IMR-90 (cell line): ENCODE results near the gene FGF7. TPM values are rescaled to one million over a fixed set of nuclear protein-coding genes. Genes with fewer than 3 reads are reported as not detected.

ENCODE experiments used
- ATAC-seq: fragments of 200-7000 bp; cut with Tn5 transposase; 2 replicates; pipeline ENCODE4 v1.9.1; 2020; ENCODE audit warnings: low read depth, mild to moderate bottlenecking, moderate library complexity
- BruUV-seq: library from RNA; stranded (reverse); fragments of 400-500 nt; replicated peaks from 2 replicates; lab custom pipeline; 2021; lab: Mats Ljungman, UMichigan
- CTCF ChIA-PET: fragments of 300-600 bp; formaldehyde crosslinking; extraction: SDS; loops from one replicate; lab custom pipeline; 2021; ENCODE audit warnings: antibody characterized with exemption; lab: Yijun Ruan, JAX
- POLR2A ChIA-PET: fragments of 300-600 bp; sonication (Branson Sonifier 250); formaldehyde crosslinking; loops from one replicate; lab custom pipeline; 2022; ENCODE audit warnings: antibody characterized with exemption; ENCODE audit not compliant: unreplicated experiment; lab: Charles Lee
- DNase-seq: peaks from one replicate; pipeline ENCODE4 v3.0.0; 2013
- H2AFZ ChIP-seq: replicated peaks from 2 replicates; pipeline ENCODE3; 2013; ENCODE audit warnings: low read length, mild to moderate bottlenecking; ENCODE audit not compliant: poor library complexity
- H2AK5ac ChIP-seq: 2 replicates; pipeline ENCODE4 v1.6.1; 2013; ENCODE audit warnings: low read depth, low read length, inconsistent platforms
- H2AK9ac ChIP-seq: replicated peaks from 2 replicates; pipeline ENCODE3; 2013; ENCODE audit warnings: mild to moderate bottlenecking, low read depth, low read length, moderate library complexity; ENCODE audit not compliant: poor library complexity
- H2BK120ac ChIP-seq: 2 replicates; pipeline ENCODE4 v1.6.1; 2013; ENCODE audit warnings: low read depth, low read length, inconsistent platforms
- H2BK15ac ChIP-seq: 3 replicates; pipeline ENCODE4 v1.6.1; 2013; ENCODE audit warnings: low read depth, low read length, inconsistent platforms
- H2BK20ac ChIP-seq: 2 replicates; pipeline ENCODE4 v1.6.1; 2013; ENCODE audit warnings: low read depth, mild to moderate bottlenecking, inconsistent platforms, low read length, moderate library complexity
- H2BK5ac ChIP-seq: 2 replicates; pipeline ENCODE4 v1.6.1; 2013; ENCODE audit warnings: mild to moderate bottlenecking, low read depth, low read length, inconsistent platforms; ENCODE audit not compliant: poor library complexity, severe bottlenecking
- H3K14ac ChIP-seq: replicated peaks from 2 replicates; pipeline ENCODE4 v1.6.1; 2013; ENCODE audit warnings: low read depth, low read length, inconsistent platforms
- H3K18ac ChIP-seq: 2 replicates; pipeline ENCODE4 v1.6.1; 2013; ENCODE audit warnings: low read depth, low read length, control low read depth
- H3K23ac ChIP-seq: 2 replicates; pipeline ENCODE4 v1.6.1; 2013; ENCODE audit warnings: low read depth, low read length, inconsistent platforms
- H3K27ac ChIP-seq: 2 replicates; pipeline ENCODE4 v1.5.1; 2013; ENCODE audit warnings: mild to moderate bottlenecking, control low read depth, low read length; ENCODE audit not compliant: insufficient read depth
- H3K27me3 ChIP-seq: 2 replicates; pipeline ENCODE4 v1.6.1; 2013; ENCODE audit warnings: low read length; ENCODE audit not compliant: control insufficient read depth, insufficient read depth
- H3K36me3 ChIP-seq: 2 replicates; pipeline ENCODE4 v1.6.1; 2013; ENCODE audit warnings: low read length, mixed read lengths; ENCODE audit not compliant: control insufficient read depth, insufficient read depth
- H3K4ac ChIP-seq: 2 replicates; pipeline ENCODE4 v1.6.1; 2013; ENCODE audit warnings: low read depth, low read length, inconsistent platforms
- H3K4me1 ChIP-seq: 2 replicates; pipeline ENCODE4 v1.6.1; 2013; ENCODE audit warnings: low read length, mixed read lengths; ENCODE audit not compliant: control insufficient read depth, insufficient read depth
- H3K4me2 ChIP-seq: 2 replicates; pipeline ENCODE4 v1.6.1; 2013; ENCODE audit warnings: low read depth, mild to moderate bottlenecking, control low read depth, low read length, moderate library complexity
- H3K4me3 ChIP-seq: 2 replicates; pipeline ENCODE4 v1.5.1; 2013; ENCODE audit warnings: low read depth, mild to moderate bottlenecking, control low read depth, low read length, moderate library complexity; ENCODE audit not compliant: insufficient read depth
- H3K56ac ChIP-seq: 2 replicates; pipeline ENCODE4 v1.6.1; 2013; ENCODE audit warnings: low read length, inconsistent platforms; ENCODE audit not compliant: insufficient read depth; ENCODE audit errors: extremely low read depth
- H3K79me1 ChIP-seq, 2 experiments: 2 replicates each; pipeline ENCODE4 v1.6.1; 2013; ENCODE audit warnings: low read length in 2 of 2, inconsistent platforms in 1 of 2, low read depth in 1 of 2
- H3K9ac ChIP-seq: 2 replicates; pipeline ENCODE4 v1.6.1; 2013; ENCODE audit warnings: low read depth, low read length, control low read depth
- H3K9me1 ChIP-seq: 2 replicates; pipeline ENCODE4 v1.6.1; 2013; ENCODE audit warnings: low read length, inconsistent platforms; ENCODE audit not compliant: insufficient read depth
- H3K9me3 ChIP-seq: 2 replicates; pipeline ENCODE4 v1.6.1; 2013; ENCODE audit warnings: low read length; ENCODE audit not compliant: control insufficient read depth, insufficient read depth
- H4K20me1 ChIP-seq: 2 replicates; pipeline ENCODE4 v1.6.1; 2013; ENCODE audit warnings: low read length, inconsistent platforms; ENCODE audit not compliant: insufficient read depth
- H4K5ac ChIP-seq: 2 replicates; pipeline ENCODE4 v1.6.1; 2013; ENCODE audit warnings: mild to moderate bottlenecking, low read depth, low read length, control low read depth
- H4K8ac ChIP-seq, 2 experiments: 2 replicates each; pipeline ENCODE4 v1.6.1; 2013; ENCODE audit warnings: low read depth in 2 of 2, low read length in 2 of 2, control low read depth in 1 of 2, inconsistent platforms in 1 of 2
- H4K91ac ChIP-seq: 2 replicates; pipeline ENCODE4 v1.6.1; 2013; ENCODE audit warnings: low read depth, low read length, inconsistent platforms; ENCODE audit not compliant: insufficient read depth
- BHLHE40 ChIP-seq: fragments of 150-350 bp; IDR thresholded peaks from 2 replicates; pipeline ENCODE4 v1.6.1; 2016; ENCODE audit warnings: mild to moderate bottlenecking, low read depth, low read length
- CEBPB ChIP-seq: IDR thresholded peaks from 2 replicates; pipeline ENCODE4 v1.6.1; 2012; ENCODE audit warnings: low read depth, low read length, improper control_type of control experiment
- CHD1 ChIP-seq: IDR thresholded peaks from 2 replicates; pipeline ENCODE4 v1.6.1; 2012; ENCODE audit warnings: low read depth, low read length, improper control_type of control experiment
- MXI1 ChIP-seq: IDR thresholded peaks from 2 replicates; pipeline ENCODE4 v1.6.1; 2012; ENCODE audit warnings: low read depth, mild to moderate bottlenecking, low read length, moderate library complexity, borderline replicate concordance
- POLR2A ChIP-seq: IDR thresholded peaks from 2 replicates; pipeline ENCODE4 v1.6.1; 2012; ENCODE audit warnings: mild to moderate bottlenecking, low read depth, low read length
- RAD21 ChIP-seq: IDR thresholded peaks from 2 replicates; pipeline ENCODE4 v1.6.1; 2012; ENCODE audit warnings: low read length, improper control_type of control experiment
- RCOR1 ChIP-seq: IDR thresholded peaks from 2 replicates; pipeline ENCODE4 v1.6.1; 2012; ENCODE audit warnings: mild to moderate bottlenecking, low read length, improper control_type of control experiment; ENCODE audit not compliant: insufficient replicate concordance
- RFX5 ChIP-seq: IDR thresholded peaks from 2 replicates; pipeline ENCODE4 v1.8.0; 2012; ENCODE audit warnings: low read depth, mild to moderate bottlenecking, low read length, moderate library complexity
- SMC3 ChIP-seq: fragments of 150-350 bp; IDR thresholded peaks from 2 replicates; pipeline ENCODE4 v1.6.1; 2016; ENCODE audit warnings: low read depth, mild to moderate bottlenecking, antibody characterized with exemption, low read length, moderate library complexity
- WGBS, 2 experiments: methylation state at CpG; one replicate each; pipeline versions ENCODE4 v1.1.5 to v1.1.7; 2013; ENCODE audit warnings: missing lambda C conversion rate in 2 of 2; ENCODE audit not compliant: insufficient read length in 1 of 2; ENCODE audit errors: extremely low coverage in 2 of 2; 5-methylcytosine and 5-hydroxymethylcytosine counted together
- dilution Hi-C: fragments of 300-500 bp; cut with HindIII; formaldehyde crosslinking; loops from one replicate; pipeline ENCODE4 v1.14.3; 2018; ENCODE audit warnings: low sequenced_read_pairs; ENCODE audit not compliant: unreplicated experiment
- in situ Hi-C: fragments of 300-500 bp; cut with MboI; formaldehyde crosslinking; loops from 3 replicates; pipeline ENCODE4 v1.14.3; 2019; ENCODE audit warnings: low sequenced_read_pairs, inconsistent platforms, mixed read lengths
- intact Hi-C: fragments of 100-400 bp; cut with micrococcal nuclease; formaldehyde crosslinking; loops from 2 replicates; pipeline ENCODE4 v1.10.0; 2022
- polyA plus RNA-seq, 3 experiments: library from polyadenylated mRNA; depleted of rRNA; stranded (reverse); fragments of >200 nt; gene quantifications; 2 replicates each; pipeline ENCODE4 v1.2.3, GENCODE V29; 2012; ENCODE audit warnings: low replicate concordance in 1 of 3
- total RNA-seq: library from RNA; depleted of rRNA; stranded (reverse); fragments of >200 nt; gene quantifications from 2 replicates; pipeline ENCODE4 v1.2.3, GENCODE V29; 2012
- TF ChIP-seq, protein P1 (sequence below): fragments of 150-350 bp; IDR thresholded peaks from 2 replicates; pipeline ENCODE4 v1.6.1; 2016; ENCODE audit warnings: low read depth, mild to moderate bottlenecking, low read length, moderate library complexity, borderline replicate concordance
- TF ChIP-seq, protein P2 (sequence below): conservative IDR thresholded peaks from 2 replicates; pipeline ENCODE4 v1.5.1; 2012; ENCODE audit warnings: mild to moderate bottlenecking, low read depth, low read length, improper control_type of control experiment
- TF ChIP-seq, protein P3 (sequence below): fragments of 150-350 bp; IDR thresholded peaks from 2 replicates; pipeline ENCODE4 v1.6.1; 2017; ENCODE audit warnings: mild to moderate bottlenecking, antibody characterized with exemption, low read length, low read depth

The FGF7 gene
- total and polyA plus RNA-seq, 2 of the 4 experiments (the other 2 are of a cell fraction): 27.3 to 34.8 TPM

DNA sequence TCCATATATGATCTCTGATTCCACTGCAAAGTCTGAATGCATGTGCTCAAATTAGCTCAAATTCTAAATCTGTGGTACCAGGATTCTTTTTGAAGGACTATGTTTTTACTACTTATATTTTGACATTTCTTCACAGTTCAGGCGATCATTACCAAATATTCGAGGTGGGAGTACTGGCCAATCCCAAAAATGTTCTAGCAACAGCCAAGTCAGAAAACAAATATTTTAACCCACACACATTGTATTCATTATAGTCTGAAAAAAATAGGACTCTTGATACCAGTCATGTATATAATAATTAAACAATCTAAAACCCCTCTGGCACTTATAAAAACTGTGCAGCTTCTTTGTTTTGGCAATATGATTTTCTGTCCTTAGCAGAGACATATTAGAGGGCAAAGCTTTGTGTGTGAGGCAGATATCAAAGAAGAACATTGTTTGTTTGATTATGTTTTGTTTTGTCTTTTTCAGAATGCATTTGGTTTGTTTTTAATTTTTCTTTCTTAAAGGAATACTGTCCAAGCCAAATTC lies 37.4 kb downstream of the FGF7 start:
- H3K18ac ChIP-seq: no peak overlapping the region
- H3K79me1 ChIP-seq: peaks cover 7 to 26% of the 10 kb centered on the region in 2 experiments; a peak in 3 of 4 replicates
- H2BK20ac ChIP-seq: no peak overlapping the region
- POLR2A ChIA-PET: no interaction called here
- H3K14ac ChIP-seq: no peak overlapping the region
- H3K56ac ChIP-seq: no peak overlapping the region
- no peak overlapping the region for H2AK5ac ChIP-seq
- H3K9ac ChIP-seq: no peak overlapping the region
- no peak overlapping the region for H2BK15ac ChIP-seq
- dilution Hi-C loops (no loop called here), intact Hi-C loops (no loop called here), in situ Hi-C loops (no loop called here)
- peak overlapping the region; percentile 32 for H2BK5ac ChIP-seq
- H3K9me3 ChIP-seq: no peaks in the 10 kb centered on the region
- peaks cover 8% of the 10 kb centered on the region for H3K4me1 ChIP-seq
- TF ChIP-seq CEBPB: no peak
- no peak for TF ChIP-seq RCOR1
- TF ChIP-seq CHD1: no peak
- no peak for TF ChIP-seq RFX5
- TF ChIP-seq POLR2A: no peak
- no peak for TF ChIP-seq SMC3
- TF ChIP-seq, protein P1, sequence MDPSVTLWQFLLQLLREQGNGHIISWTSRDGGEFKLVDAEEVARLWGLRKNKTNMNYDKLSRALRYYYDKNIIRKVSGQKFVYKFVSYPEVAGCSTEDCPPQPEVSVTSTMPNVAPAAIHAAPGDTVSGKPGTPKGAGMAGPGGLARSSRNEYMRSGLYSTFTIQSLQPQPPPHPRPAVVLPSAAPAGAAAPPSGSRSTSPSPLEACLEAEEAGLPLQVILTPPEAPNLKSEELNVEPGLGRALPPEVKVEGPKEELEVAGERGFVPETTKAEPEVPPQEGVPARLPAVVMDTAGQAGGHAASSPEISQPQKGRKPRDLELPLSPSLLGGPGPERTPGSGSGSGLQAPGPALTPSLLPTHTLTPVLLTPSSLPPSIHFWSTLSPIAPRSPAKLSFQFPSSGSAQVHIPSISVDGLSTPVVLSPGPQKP: no peak
- no peak for TF ChIP-seq MXI1
- TF ChIP-seq, protein P2, sequence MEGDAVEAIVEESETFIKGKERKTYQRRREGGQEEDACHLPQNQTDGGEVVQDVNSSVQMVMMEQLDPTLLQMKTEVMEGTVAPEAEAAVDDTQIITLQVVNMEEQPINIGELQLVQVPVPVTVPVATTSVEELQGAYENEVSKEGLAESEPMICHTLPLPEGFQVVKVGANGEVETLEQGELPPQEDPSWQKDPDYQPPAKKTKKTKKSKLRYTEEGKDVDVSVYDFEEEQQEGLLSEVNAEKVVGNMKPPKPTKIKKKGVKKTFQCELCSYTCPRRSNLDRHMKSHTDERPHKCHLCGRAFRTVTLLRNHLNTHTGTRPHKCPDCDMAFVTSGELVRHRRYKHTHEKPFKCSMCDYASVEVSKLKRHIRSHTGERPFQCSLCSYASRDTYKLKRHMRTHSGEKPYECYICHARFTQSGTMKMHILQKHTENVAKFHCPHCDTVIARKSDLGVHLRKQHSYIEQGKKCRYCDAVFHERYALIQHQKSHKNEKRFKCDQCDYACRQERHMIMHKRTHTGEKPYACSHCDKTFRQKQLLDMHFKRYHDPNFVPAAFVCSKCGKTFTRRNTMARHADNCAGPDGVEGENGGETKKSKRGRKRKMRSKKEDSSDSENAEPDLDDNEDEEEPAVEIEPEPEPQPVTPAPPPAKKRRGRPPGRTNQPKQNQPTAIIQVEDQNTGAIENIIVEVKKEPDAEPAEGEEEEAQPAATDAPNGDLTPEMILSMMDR: no peak
- no peak for TF ChIP-seq RAD21
- no peak for TF ChIP-seq BHLHE40
- TF ChIP-seq, protein P3, sequence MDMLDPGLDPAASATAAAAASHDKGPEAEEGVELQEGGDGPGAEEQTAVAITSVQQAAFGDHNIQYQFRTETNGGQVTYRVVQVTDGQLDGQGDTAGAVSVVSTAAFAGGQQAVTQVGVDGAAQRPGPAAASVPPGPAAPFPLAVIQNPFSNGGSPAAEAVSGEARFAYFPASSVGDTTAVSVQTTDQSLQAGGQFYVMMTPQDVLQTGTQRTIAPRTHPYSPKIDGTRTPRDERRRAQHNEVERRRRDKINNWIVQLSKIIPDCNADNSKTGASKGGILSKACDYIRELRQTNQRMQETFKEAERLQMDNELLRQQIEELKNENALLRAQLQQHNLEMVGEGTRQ: no peak
- ATAC-seq (no peak), DNase-seq (no peak)
- no TSS peak for BruUV-seq
- H2BK120ac ChIP-seq: no peak overlapping the region
- CTCF ChIA-PET: no interaction called here
- H3K36me3 ChIP-seq: peaks cover 19% of the 10 kb centered on the region
- H4K20me1 ChIP-seq: no peaks in the 10 kb centered on the region
- no peak overlapping the region for H3K27ac ChIP-seq
- H4K91ac ChIP-seq: no peak overlapping the region
- H2AK9ac ChIP-seq: no peak overlapping the region
- H4K8ac ChIP-seq: peak overlapping the region in 1 of 2 experiments; percentile 4; a peak in 1 of 4 replicates
- H4K5ac ChIP-seq: no peak overlapping the region
- WGBS, 2 experiments: no CpG with 5 or more reads among the region's 2 CpGs
- H3K4me3 ChIP-seq: no peak overlapping the region
- no peak overlapping the region for H3K4ac ChIP-seq
- H3K27me3 ChIP-seq: no peaks in the 10 kb centered on the region
- no peak overlapping the region for H3K4me2 ChIP-seq
- no peak overlapping the region for H3K23ac ChIP-seq
- H3K9me1 ChIP-seq: peaks cover 3% of the 10 kb centered on the region; the same call in 1 of the 2 replicates
- H2AFZ ChIP-seq: no peak overlapping the region
